Lower leg skin (tissue), 3 donors: ENCODE data around the gene TBC1D10B.

Source experiments
- POLR2A ChIP-seq, 2 donors: fragments of 450-650 bp; IDR thresholded peaks; one replicate each; pipeline ENCODE4 v1.6.1; 2016 to 2017; ENCODE audit warnings: antibody characterized with exemption in 2 of 2, mild to moderate bottlenecking in 1 of 2, moderate library complexity in 1 of 2
- TF ChIP-seq, protein P1 (sequence below), 3 donors: fragments of 450-650 bp; IDR thresholded peaks; one replicate each; pipeline ENCODE4 v1.5.1; 2016; ENCODE audit warnings: antibody characterized with exemption in 3 of 3, mild to moderate bottlenecking in 3 of 3, moderate library complexity in 2 of 3

DNA sequence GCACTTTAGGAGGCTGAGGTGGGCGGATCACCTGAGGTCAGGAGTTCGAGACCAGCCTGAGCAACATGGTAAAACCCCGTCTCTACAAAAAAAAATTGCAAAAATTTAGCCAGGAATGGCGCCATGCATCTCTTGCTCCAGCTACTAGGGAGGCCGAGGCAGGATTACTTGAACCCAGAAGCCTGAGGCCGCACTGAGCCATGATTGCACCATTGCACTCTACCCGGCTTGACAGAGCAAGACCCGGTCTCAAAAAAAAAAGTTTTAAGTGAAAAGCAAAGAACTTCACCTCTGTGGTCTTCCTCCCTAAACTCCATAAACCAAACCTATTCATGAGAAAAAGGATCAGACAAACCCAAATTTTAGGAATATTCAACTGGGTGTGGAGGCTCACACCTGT, 22.2 kb downstream of the TBC1D10B start:
- TF ChIP-seq, protein P1, sequence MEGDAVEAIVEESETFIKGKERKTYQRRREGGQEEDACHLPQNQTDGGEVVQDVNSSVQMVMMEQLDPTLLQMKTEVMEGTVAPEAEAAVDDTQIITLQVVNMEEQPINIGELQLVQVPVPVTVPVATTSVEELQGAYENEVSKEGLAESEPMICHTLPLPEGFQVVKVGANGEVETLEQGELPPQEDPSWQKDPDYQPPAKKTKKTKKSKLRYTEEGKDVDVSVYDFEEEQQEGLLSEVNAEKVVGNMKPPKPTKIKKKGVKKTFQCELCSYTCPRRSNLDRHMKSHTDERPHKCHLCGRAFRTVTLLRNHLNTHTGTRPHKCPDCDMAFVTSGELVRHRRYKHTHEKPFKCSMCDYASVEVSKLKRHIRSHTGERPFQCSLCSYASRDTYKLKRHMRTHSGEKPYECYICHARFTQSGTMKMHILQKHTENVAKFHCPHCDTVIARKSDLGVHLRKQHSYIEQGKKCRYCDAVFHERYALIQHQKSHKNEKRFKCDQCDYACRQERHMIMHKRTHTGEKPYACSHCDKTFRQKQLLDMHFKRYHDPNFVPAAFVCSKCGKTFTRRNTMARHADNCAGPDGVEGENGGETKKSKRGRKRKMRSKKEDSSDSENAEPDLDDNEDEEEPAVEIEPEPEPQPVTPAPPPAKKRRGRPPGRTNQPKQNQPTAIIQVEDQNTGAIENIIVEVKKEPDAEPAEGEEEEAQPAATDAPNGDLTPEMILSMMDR (IDR thresholded peaks at IDR 0.05) = no peak
- TF ChIP-seq POLR2A (IDR thresholded peaks at IDR 0.05) = no peak
